Calu3 (cell line): ENCODE results near the gene DGKD. TPM values are rescaled to one million over a fixed set of nuclear protein-coding genes. Genes with fewer than 3 reads are reported as not detected.

Experiments
- Bru-seq: library from RNA; stranded (reverse); fragments of 400-500 nt; gene quantifications from one replicate; lab custom pipeline; 2021; lab: Mats Ljungman, UMichigan
- BruChase-seq, 2 experiments: library from RNA; stranded (reverse); fragments of 400-500 nt; gene quantifications; one replicate each; lab custom pipeline; 2021; lab: Mats Ljungman, UMichigan
- BruUV-seq: library from RNA; stranded (reverse); fragments of 400-500 nt; replicated peaks from 2 replicates; lab custom pipeline; 2021; lab: Mats Ljungman, UMichigan
- CTCF ChIA-PET: fragments of 300-600 bp; sonication (Branson Sonifier 250); formaldehyde crosslinking; loops from one replicate; lab custom pipeline; 2022; ENCODE audit warnings: antibody characterized with exemption; lab: Charles Lee
- DNase-seq: peaks from one replicate; pipeline ENCODE4 v3.0.0; 2022
- H3K27ac Mint-ChIP-seq: one replicate; pipeline ENCODE4 v1.8.0; 2022; ENCODE audit warnings: mixed read lengths; ENCODE audit not compliant: unreplicated experiment
- H3K27me3 Mint-ChIP-seq: one replicate; pipeline ENCODE4 v1.8.0; 2022; ENCODE audit warnings: mixed read lengths; ENCODE audit not compliant: unreplicated experiment
- H3K36me3 Mint-ChIP-seq: one replicate; pipeline ENCODE4 v1.8.0; 2022; ENCODE audit warnings: mild to moderate bottlenecking, moderate library complexity, mixed read lengths; ENCODE audit not compliant: insufficient read depth, unreplicated experiment
- H3K4me1 Mint-ChIP-seq: one replicate; pipeline ENCODE4 v1.8.0; 2022; ENCODE audit warnings: mild to moderate bottlenecking, low read depth, mixed read lengths; ENCODE audit not compliant: unreplicated experiment
- H3K4me3 Mint-ChIP-seq: one replicate; pipeline ENCODE4 v1.8.0; 2022; ENCODE audit warnings: mild to moderate bottlenecking, low read depth, moderate library complexity, mixed read lengths; ENCODE audit not compliant: unreplicated experiment
- H3K9me3 Mint-ChIP-seq: one replicate; pipeline ENCODE4 v1.8.0; 2022; ENCODE audit warnings: low read depth, mixed read lengths; ENCODE audit not compliant: unreplicated experiment
- CTCF ChIP-seq: fragments of 200-600 bp; IDR thresholded peaks from one replicate; pipeline ENCODE4 v1.8.0; 2022; ENCODE audit warnings: antibody characterized with exemption; ENCODE audit not compliant: unreplicated experiment
- intact Hi-C: fragments of 100-400 bp; cut with micrococcal nuclease; formaldehyde crosslinking; loops from one replicate; pipeline ENCODE4 v1.10.0; 2022; ENCODE audit not compliant: unreplicated experiment
- long read RNA-seq: library from polyadenylated mRNA; stranded (forward); transcript quantifications from one replicate; pipeline ENCODE4 v2.0.0, GENCODE V29; 2022
- total RNA-seq: library from RNA; stranded (reverse); gene quantifications from 2 replicates; pipeline ENCODE4 v1.2.3, GENCODE V29; 2022

The DGKD gene
- total RNA-seq (26.5 and 28.4 TPM in 2 replicates), Bru-seq, nascent RNA (percentile 63 among the genes with signal in this experiment), BruChase-seq, experiment 1, labeled RNA remaining after a 6-hour chase (percentile 65 among the genes with signal in this experiment), BruChase-seq, experiment 2, labeled RNA remaining after a 2-hour chase (percentile 60 among the genes with signal in this experiment)
- long read RNA-seq, full-length matches to known transcripts = 1 of 6 reads
- long read RNA-seq, partial matches to known transcripts = 4 of 6 reads
- long read RNA-seq, other reads (novel, unspliced or antisense) = 1 of 6 reads

GRCh38 chr2:233353769-233354499 lies at the start of gene DGKD:
DGKD (plus strand) TSS chr2:233354494; CDS start chr2:233354519, 25 bp downstream.
- intact Hi-C loops = no loop called here
- H3K4me1 Mint-ChIP-seq = peaks cover 66% of the 10 kb centered on the region
- no TSS peak for BruUV-seq
- peaks cover 34% of the 10 kb centered on the region for H3K36me3 Mint-ChIP-seq
- no peaks in the 10 kb centered on the region for H3K9me3 Mint-ChIP-seq
- DNase-seq = peak; percentile 61
- CTCF ChIA-PET = no interaction called here
- H3K4me3 Mint-ChIP-seq = peak within 1 kb of the TSS; percentile 77
- peak; percentile 28 for TF ChIP-seq CTCF
- peak within 1 kb of the TSS; percentile 69 for H3K27ac Mint-ChIP-seq
- H3K27me3 Mint-ChIP-seq = no peaks in the 10 kb centered on the region

- Mint-ChIP-seq H3K36me3 (peaks cover 4% of the 10 kb centered on the region), H3K4me3 (no peak within 1 kb of the TSS), H3K27ac (no peak within 1 kb of the TSS), H3K9me3 (no peaks in the 10 kb centered on the region), H3K4me1 (no peaks in the 10 kb centered on the region), H3K27me3 (peaks cover 21% of the 10 kb centered on the region)
- no peak for TF ChIP-seq CTCF
- no peak for DNase-seq
- intact Hi-C loops = no loop called here
- CTCF ChIA-PET = interaction anchor here (0.6 kb wide), 1 partner anchor 16 kb away, joined by 3 read pairs; no protein-coding TSS in a partner anchor
- BruUV-seq = no TSS peak
Measured at GRCh38 chr2:233307565-233307964, 46.7 kb upstream of the DGKD start, which contains the start of gene SAG. SAG (plus strand) TSS chr2:233307816; CDS start chr2:233309190, 1,374 bp downstream.

- CTCF ChIA-PET = no interaction called here
- no TSS peak for BruUV-seq
- DNase-seq = no peak
- Mint-ChIP-seq H3K27me3 (peaks cover 31% of the 10 kb centered on the region), H3K36me3 (peaks cover 4% of the 10 kb centered on the region), H3K9me3 (no peaks in the 10 kb centered on the region), H3K4me1 (no peaks in the 10 kb centered on the region), H3K27ac (no peak overlapping the region), H3K4me3 (no peak overlapping the region)
- intact Hi-C loops = no loop called here
- no peak for TF ChIP-seq CTCF
Measured at GRCh38 chr2:233311241-233311926, 42.9 kb upstream of the DGKD start.

GRCh38 chr2:233312874-233313273 lies 41.4 kb upstream of the DGKD start:
- no peak for DNase-seq
- H3K4me3 Mint-ChIP-seq = no peak overlapping the region
- peaks cover 31% of the 10 kb centered on the region for H3K27me3 Mint-ChIP-seq
- intact Hi-C loops = no loop called here
- BruUV-seq = no TSS peak
- H3K9me3 Mint-ChIP-seq = no peaks in the 10 kb centered on the region
- no peaks in the 10 kb centered on the region for H3K4me1 Mint-ChIP-seq
- H3K27ac Mint-ChIP-seq = no peak overlapping the region
- no peak for TF ChIP-seq CTCF
- CTCF ChIA-PET = no interaction called here
- H3K36me3 Mint-ChIP-seq = peaks cover 4% of the 10 kb centered on the region
